NCI-H2081 treated with DMSO at 0.1 percent for 48 hours (cell line): ENCODE measurements around the gene SGTA.
"Not testable (repeated sequence)": the region's sequence is repeated elsewhere in the genome, so short reads cannot be mapped to it uniquely, and the experiment has no call there.

Source experiments
- DNase-seq: peaks from one replicate; lab custom pipeline; 2025; lab: John Stamatoyannopoulos, UW

SGTA gene

DNA sequence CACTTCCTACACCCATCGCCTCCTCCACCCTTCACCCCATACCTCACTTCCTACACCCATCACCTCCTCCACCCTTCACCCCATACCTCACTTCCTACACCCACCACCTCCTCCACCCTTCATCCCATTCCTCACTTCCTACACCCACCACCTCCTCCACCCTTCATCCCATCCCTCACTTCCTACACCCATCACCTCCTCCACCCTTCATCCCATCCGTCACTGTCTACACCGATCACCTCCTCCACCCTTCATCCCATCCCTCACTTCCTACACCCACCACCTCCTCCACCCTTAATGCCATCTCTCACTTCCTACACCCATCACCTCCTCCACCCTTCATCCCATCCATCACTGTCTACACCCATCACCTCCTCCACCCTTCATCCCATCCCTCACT is 69.9 kb downstream of the SGTA start:
- DNase-seq, result not testable (repeated sequence)

DNA sequence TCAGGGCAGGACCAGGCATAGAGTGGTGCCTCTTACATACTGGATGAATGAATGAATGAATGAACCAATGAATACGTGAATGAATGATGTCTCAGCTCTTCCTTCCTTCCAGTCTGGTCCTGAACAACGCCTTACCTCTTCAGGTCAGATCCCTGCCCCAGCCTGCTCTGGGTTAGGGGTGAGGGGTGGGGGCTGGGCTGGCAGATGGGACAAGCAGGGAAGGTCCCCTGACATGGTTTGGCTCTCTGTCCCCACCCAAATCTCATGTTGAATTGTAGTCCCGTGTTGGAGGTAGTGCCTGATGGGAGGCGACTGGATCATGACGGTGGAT is 71.2 kb downstream of the SGTA start:
- DNase-seq, result no peak

- DNase-seq, result no peak
Measured at GRCh38 chr19:2711172-2711874, 71.8 kb downstream of the SGTA start.

DNA sequence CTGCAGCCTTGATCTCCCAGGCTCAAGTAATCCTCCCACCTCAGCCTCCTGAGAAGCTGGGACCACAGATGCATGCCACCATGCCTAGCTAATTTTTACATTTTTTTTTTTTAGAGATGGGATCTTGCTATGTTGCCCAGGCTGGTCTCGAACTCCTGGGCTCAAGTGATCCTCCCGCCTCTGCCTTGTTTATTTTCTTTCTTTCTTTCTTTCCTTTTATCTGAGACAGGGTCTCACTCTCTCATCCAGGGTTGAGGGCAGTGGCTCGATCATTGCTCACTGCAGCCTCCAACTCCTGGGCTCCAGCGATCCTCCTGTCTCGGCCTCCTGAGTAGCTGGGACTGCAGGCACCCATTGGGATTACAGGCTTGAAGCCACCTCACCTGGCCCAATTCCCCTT is 76.8 kb downstream of the SGTA start:
- no peak for DNase-seq
